Effector CD4-positive, alpha-beta T cell (primary cell): ENCODE data around the gene MEMO1.
"Not testable (repeated sequence)": the region's sequence is repeated elsewhere in the genome, so short reads cannot be mapped to it uniquely, and the experiment has no call there.

Experiments
- DNase-seq: peaks from one replicate; pipeline ENCODE4 v3.0.0-alpha.2; 2020

The MEMO1 gene

DNA sequence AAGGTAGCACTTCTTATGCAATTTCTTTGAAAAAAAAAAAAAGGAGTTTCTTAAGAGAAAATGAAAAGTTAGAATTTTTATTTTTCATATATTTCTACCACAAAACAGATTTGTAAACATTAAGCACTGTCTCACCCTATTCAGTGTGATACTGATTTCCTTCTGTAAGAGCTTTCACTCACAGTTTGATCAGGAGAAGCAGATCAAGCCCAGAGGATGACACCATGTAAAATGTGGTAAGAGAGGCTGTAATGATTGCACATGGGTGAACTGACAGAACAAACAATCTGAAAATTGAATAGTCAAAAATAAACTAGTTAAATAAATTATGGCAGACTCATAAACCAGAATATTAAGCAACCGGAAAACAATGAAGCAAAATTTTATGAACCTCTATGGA lies 54.5 kb downstream of the MEMO1 start:
- DNase-seq: no peak

DNA sequence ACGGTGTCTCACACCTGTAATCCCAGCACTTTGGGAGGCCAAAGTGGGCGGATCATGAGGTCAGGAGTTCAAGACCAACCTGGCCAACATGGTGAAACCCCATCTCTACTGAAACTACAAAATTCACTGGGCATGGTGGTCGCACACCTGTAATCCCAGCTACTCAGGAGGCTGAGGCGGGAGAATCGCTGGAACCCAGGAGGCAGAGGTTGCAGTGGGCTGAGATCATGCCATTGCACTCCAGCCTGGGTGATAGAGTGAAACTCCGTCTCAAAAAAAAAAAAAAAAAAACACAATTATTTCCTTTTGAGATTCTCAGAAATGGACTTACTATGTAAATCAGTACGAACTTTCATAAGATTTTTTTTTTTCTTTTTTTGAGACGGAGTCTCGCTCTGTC lies 57.7 kb downstream of the MEMO1 start:
- DNase-seq: not testable (repeated sequence)

DNA sequence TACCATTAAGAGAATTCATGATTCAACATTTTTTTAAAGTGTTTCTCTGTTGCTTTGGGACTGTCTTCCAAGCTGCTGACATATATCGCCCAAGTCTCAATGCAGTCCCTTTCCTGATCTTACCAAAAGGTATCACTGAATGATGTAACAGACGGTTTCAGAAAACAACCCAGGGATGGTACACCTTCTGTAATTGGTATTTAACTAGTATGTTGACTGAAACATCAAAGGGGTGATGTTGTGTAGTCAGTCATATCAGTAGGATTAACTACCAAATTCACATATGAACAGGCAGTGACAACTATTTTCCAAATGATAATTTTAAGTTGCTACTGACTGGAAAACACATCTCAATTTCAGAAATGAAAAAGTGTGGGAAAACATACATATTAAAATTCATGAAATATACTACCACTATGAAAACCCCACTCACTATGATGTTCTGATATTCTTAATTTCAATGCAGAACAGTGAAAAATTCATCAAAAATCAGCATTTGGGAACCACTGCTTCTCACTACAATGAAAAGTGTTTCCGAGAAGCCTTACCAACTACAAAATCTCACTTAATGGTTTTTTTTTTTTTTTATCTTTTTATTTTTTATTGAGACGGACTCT lies 59.8 kb downstream of the MEMO1 start:
- no peak for DNase-seq

DNA sequence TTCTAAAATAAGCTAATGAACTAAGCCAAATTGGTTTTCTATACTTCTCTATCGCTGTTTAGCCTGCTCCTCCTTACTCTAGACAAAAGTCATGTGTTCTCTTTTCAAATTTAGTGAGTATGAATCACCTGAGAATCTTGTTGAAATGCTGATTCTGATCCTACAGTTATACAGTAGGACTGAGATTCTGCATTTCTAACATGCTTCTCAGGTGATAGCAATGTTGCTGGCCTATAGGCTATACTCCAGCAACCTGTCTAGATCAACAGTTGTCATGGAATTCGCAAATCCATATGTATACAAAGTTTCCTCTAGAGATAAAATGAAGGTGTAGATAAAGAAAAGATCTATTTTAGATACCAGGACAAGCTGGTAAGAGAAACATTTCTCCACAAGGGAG lies 62.9 kb downstream of the MEMO1 start:
- no peak for DNase-seq

DNA sequence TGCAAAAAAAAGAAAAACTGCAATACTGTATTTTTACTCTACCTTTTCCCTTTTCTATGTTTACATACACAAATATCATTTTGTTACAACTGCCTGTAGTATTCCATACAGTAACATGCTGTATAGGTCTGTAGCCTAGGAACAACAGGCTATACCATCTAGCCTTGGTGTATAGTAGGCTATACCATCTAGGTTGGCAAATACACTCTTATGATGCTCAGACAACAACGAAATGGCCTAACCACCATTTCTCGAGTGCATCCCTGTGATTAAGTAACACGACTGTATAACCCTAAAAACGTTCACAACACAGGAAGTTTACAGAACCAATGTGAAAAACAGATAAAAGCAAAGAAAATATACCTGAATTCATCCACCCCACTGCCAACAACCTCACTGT lies 64.0 kb downstream of the MEMO1 start:
- DNase-seq: no peak

DNA sequence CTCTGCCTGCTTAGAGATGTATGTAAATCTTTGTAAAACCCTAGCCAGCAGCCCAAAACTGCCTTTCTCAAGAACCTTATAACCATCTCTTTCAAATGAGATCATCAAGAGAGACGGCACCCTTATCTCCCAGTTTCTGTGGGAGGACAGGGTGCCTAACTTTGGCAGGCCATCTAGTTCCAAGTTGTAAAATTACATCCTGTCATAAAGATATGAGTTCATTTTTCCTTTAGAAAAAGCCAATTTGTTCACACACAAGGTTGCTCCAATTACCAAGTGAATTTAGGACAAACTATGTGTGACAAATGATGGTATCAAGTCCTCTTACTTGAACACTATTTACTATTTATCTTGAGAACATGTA lies 65.3 kb downstream of the MEMO1 start:
- no peak for DNase-seq

DNA sequence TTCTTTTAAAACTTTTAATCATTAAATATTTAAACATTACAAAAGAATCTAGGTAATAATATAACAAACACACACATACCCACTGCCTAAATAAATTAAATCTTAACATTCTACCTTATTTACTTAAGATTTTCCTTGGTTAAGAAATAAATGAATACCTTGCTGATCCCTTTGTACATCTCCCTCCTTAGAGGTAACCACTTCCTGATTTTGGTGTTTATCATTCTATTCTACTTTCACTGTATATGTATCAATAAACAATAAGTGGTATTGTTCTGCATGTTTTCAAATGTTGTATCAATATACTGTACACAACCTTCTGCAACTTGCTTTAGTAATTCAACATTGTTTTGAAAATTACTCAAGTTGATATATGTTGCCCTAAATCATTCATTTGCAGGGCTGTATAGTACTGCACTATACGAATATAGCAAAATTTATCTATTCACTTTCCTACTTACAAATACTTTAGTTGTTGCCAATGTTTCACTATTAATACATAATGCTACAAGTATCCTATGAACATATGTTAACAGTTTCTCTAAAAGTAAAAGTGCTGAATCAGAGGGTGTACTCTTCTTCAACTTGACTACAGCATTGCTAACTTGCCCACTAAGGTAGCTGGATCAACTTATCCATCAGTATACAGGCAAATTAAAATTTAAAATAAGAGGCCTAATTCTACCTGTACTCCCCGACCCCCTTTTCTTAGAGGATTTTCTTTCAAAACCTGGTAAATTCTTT lies 65.8 kb downstream of the MEMO1 start:
- DNase-seq: no peak

DNA sequence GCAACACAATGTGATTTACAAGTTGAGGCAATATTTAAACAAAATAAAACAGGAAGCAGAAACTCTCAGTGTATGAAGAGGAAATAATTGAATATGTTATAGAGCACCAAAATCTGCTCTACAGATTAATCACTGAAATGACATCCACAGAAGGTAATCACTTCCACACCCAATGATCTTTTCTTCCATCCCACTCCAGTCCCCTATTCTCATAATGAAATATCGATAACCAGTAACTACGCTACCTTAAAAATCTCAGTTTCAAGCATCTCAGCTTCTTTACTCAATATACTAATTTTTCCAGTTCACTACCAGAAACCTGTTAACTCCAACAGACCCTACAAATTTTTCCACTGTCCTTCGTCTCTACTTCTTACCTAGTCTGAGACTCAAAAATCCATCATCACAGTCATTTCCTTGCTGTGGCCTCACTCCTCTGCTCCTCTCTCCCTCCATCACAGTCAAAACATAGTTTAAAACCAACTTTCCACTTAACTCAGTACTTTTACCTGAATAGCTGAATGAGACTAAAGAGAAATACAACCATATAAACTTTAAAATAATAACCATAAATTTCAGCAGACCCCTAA lies 67.1 kb downstream of the MEMO1 start:
- no peak for DNase-seq

DNA sequence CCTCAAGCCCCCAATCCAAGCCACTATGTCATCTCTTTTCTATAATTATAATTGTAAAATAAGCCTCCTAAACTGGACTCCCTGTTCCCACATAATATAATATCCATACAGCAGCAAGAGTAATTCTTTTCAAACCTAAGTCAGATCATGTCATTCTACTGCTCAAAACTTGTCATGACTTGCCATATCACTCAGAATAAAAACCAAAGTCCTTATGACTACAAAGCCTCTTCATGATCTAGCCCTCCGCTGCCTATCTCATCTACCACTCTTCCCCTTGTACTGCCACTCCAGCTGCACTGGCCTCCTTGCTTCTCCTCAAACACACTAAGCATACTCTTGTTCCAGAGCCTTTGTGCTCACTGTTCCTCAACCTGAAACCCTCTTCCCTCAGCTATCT lies 69.9 kb downstream of the MEMO1 start:
- DNase-seq: no peak

DNA sequence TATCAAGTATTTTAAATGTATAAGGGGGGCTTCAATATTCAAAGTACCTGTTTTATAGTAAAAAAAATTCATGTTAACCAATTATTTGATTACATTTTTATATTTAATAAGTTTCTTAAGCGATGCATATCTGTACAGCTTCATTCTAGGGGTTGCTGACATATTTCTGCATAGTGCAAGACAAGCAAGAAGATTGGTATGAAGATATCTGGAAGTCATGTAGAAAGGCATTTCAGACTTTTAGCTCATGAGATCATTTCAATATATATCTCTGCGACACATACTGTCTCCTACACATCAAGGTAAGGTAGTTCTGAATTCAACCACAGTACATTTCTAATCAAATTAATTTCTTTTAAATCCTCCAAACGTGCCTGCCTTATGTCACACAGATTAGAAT lies 73.1 kb downstream of the MEMO1 start:
- no peak for DNase-seq

DNA sequence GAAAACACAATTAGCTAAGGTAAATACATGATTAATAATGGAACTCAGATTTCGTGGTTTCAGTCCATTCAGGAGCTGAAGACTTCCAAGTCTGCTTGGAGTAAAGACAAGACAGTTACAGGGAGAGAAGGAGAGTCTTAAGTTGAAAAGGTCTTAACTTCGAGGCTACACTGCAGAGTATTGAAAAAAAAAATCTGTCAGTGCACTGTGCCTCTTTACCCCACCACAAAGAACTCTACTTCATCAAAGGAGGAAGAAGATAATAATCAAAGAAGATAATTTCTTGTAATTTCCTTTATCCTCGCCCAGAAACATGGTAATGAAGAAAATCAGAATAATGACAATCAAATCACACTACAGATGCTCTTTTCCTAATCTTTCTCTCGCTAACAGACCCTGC lies 75.4 kb downstream of the MEMO1 start:
- DNase-seq: no peak

DNA sequence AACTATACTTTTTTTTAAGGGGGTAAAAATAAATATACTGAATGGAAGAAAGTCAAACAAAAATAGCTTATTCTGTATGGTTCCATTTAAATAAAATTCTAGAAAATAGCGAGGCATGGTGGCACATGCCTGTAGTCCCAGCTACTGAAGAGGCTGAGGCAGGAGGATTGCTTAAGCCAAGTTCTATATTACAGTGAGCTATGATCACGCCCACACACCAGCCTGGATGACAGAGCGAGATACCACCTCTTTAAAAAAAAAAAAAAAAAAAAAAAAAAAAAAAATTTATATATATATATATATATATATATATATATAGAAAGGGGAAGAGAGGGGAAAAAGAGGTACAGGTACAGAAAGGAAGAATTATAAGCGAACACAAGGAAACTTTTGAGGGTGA lies 77.7 kb downstream of the MEMO1 start:
- DNase-seq: no peak

DNA sequence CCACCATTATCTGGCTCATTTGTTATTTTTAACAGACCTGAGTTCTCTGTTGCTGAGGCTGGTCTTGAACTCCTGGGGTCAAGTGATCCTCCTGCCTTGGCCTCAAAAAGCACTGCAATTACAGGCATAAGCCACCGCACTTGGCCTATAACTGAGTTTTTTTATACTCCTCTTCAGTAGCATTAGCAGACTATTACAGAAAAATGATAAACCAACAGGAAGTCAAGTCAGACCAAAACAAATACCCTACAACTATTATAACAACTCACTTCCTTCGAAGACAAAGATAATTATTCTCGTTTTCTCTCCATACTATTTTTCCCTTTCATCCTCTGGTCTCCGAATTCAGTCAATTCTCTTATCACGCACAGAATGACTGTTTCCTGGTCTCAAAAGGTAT lies 78.2 kb downstream of the MEMO1 start:
- no peak for DNase-seq

DNA sequence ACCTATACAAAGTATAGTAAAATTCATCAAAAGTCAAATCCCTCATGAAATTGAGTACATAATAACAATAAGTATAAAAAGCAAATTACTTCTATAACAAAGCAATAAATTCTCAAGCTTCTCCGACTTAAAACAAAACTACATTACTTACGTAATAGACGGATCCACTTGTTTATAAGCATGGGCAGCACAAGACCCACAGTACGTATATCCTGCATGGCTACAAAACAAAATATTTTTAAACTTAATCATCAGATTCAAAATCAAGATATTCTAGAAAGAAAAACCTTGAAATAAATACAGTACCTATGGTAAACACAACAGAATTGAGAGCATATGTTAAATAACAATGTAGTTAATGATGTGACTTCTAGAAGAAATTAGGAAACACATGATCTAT lies 78.9 kb downstream of the MEMO1 start:
- DNase-seq: no peak

DNA sequence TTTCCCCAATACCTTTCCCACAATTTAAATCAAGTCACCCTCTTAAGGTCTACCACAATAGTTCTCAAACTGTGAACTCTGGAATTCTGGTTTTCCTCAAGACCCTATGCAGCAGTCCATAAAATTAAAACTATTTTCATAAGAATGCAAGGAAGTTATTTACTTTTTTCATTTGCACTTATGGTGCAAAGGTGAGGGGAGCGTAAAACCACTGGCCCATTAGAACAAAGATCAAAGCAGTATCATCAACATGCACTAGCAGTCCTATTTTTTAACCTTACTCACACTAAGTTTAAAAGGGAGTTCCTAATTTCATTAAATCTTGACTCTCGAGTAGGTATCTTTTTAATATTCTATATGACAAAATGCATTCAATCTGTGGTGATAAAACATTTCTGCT lies 85.3 kb downstream of the MEMO1 start:
- DNase-seq: no peak

DNA sequence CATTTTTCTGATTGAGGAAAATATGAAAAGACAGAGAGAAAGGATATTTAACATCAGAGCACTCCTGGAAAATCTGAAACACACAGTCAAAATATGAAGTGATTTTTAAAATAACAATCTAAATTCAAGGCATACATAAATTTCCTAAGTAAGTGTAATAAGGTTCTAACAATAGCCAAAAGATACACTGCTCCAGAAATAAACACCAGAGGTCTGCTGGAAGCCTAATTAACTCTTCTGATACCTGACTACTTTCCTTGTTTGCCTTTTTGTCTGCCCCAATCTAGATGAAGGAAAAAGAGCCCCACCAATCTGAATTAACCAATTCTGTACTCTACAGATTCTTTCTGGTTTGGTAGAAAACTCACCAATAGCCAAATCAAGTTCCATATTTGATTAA lies 87.1 kb downstream of the MEMO1 start:
- no peak for DNase-seq

DNA sequence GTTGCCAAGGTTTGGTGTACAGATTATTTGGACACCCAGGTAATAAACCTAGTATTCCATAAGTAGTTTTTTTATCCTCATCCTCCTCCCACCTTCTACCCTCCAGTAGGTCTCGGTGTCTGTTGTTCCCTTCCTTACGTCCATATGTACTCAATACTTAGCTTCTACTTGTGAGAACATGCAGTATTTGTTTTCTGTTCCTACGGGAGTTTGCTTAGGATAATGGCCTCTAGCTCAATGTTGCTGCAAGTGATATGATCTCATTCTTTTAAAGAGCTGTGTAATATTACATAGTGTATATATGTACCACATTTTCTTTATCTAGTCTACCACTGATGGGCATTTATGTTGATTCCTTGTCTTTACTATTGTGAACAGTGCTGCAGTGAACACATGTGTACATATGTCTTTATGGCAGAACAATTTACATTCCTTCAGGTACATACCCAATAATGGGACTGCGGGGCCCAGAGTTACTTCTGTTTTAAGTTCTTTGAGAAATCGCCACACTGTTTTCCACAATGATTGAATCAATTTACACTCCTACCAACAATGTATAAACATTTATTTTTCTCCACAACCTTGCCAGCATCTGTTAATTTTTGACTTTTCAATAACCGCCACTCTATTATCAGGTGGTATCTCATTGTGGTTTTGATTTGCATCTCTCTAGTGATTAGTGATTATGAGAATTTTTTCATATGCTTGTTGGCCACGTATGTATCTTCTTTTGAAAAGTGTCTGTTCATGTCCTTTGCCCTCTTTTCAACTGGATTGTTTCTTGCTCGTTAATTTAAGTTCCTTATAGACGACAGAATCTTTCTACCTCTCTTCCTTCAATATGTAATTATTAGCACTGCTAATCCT lies 88.0 kb downstream of the MEMO1 start:
- no peak for DNase-seq

DNA sequence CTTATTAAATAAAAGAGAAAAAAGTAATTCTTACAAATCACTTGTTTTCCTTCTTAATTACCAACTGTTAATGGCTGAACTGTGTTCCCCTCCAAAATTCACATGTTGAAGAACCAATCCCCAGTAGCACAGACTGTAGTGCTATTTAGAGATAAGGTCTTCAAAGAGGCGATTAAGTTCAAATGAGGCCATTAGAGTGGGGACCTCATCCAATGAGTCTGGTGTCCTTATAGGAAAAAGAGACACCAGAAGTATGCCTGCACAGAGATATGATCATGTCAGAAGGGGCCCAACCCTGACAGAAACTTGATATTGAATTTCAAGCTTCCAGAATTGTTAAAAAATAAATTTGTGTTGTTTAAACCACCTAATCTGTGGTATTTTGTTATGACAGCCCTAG lies 89.8 kb downstream of the MEMO1 start:
- no peak for DNase-seq

DNA sequence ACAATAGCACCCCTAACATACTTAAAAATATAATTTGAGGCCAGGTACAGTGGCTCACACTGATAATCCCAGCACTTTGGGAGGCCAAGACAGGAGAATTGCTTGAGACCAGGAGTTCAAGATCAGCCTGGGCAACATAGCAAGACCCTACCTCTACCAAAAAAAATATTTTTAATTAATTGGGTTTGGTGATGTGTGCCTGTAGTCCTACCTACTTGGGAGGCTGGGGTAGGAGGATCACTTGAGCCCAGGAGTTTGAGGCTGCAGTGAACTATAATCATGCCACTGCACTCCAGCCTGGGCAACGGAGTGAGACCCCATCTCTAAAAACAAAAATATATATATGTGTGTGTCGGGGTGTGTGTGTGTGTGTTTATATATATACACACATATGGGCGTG lies 91.3 kb downstream of the MEMO1 start:
- DNase-seq: no peak

DNA sequence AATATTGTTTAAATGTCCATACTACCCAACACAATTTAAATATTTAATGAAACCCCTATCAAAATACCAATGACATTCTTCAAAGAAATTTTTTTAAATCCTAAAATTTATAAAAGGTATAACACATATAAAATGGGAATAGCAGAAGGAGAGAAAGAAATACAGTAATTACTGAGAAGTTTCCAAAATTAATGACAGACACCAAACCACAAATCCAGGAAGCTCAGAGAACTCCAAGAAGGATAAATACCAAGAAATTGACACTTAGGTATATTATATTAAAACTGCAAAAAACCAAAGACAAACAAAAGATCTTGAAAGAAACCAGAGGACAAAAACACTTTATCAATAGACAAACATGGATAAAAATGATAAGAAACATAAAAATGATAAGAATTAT lies 101.1 kb downstream of the MEMO1 start:
- no peak for DNase-seq

DNA sequence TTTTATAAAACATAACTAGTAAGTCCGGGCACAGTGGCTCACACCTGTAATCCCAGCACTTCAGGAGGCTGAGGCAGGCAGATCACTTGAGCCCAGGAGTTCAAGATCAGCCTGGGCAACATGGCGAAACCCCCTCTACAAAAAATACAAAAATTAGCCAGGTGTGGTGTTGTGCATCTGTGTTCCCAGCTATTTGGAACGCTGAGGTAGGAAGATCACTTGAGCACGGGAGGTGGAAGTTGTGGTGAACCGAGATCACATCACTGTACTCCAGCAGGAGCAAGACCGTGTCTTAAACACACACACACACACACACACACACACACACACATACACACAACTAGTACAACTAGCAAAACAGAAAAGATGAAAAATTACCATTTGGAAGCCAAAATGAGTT lies 103.3 kb downstream of the MEMO1 start:
- not testable (repeated sequence) for DNase-seq

DNA sequence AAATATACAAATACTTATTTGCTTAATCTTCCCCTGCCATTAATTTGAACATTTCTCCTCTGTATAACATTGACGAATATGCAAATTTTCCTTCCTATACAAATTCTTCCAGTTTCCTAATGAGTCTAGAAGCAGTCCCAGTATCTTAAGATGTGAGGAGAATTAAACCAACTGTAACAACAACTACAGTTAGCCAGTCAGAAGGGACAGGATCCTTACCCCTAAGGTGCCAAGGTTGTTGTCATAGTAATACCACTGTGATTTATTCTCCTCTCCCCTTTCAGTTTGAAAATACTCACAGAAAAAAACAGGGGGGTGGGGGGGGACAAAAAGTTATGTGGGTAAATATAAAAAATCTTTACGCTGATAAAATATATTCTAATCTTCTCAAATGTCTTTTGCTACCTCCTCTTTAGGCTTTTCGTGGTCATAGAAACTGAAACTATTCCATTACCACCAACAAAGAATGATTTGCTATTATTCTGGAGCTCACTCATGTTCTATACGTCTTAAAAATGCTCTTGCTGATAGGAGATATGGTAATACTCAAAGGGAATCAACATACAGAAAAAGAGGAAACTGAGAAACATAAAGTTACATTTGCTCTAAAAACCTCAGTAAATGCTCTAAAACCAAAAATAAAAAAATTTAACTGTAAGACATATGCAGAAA lies 107.6 kb downstream of the MEMO1 start:
- no peak for DNase-seq

DNA sequence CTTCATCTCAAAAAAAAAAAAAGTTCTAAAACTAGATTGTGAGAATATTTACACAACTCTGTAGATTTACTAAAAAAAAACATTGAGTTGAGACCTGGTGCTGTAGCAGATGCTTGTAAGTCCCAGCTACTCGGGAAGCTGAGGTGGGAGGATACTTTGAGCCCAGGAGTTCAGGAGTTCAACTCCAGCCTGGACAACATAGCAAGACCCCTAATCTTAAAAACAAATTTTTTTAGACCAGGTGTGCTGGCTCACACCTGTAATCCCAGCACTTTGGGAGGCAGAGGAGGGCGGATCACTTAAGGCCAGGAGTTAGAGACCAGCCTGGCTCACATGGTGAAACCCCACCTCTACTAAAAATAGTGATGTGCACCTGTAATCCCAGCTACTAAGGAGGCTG lies 108.9 kb downstream of the MEMO1 start:
- DNase-seq: no peak
